Progenitor cell of endocrine pancreas (in vitro differentiated cells): ENCODE measurements around the gene RPN2. TPM values are rescaled to one million over a fixed set of nuclear protein-coding genes. Genes with fewer than 3 reads are reported as not detected.

Experiments used
- DNase-seq: peaks from one replicate; pipeline ENCODE4 v3.0.0; 2021; ENCODE audit warnings: low spot score; ENCODE audit not compliant: unreplicated experiment
- H3K27ac Mint-ChIP-seq: 2 replicates; pipeline ENCODE4 v1.8.0; 2021; ENCODE audit warnings: mild to moderate bottlenecking, moderate library complexity, mixed read lengths
- H3K27me3 Mint-ChIP-seq: 2 replicates; pipeline ENCODE4 v1.8.0; 2021; ENCODE audit warnings: mixed read lengths
- H3K36me3 Mint-ChIP-seq: 2 replicates; pipeline ENCODE4 v1.8.0; 2022; ENCODE audit warnings: mixed read lengths; ENCODE audit not compliant: insufficient read depth
- H3K4me1 Mint-ChIP-seq: 2 replicates; pipeline ENCODE4 v1.8.0; 2021; ENCODE audit warnings: low read depth, mixed read lengths
- H3K4me3 Mint-ChIP-seq: 2 replicates; pipeline ENCODE4 v1.8.0; 2021; ENCODE audit warnings: low read depth, mild to moderate bottlenecking, moderate library complexity, mixed read lengths
- H3K9me3 Mint-ChIP-seq: 2 replicates; pipeline ENCODE4 v1.8.0; 2021; ENCODE audit warnings: low read depth, mixed read lengths
- CTCF ChIP-seq: fragments of 200-600 bp; sonication (generic); IDR thresholded peaks from one replicate; pipeline ENCODE4 v1.5.0; 2021; ENCODE audit warnings: antibody characterized with exemption, mild to moderate bottlenecking; ENCODE audit not compliant: unreplicated experiment
- total RNA-seq: library from RNA; stranded (reverse); gene quantifications from 2 replicates; pipeline ENCODE4 v1.2.1, GENCODE V29; 2021

The RPN2 gene
- total RNA-seq, 1 donor from 2014 or later = 213 TPM

- Mint-ChIP-seq H3K9me3 (peaks cover 6% of the 10 kb centered on the region), H3K4me1 (peaks cover 10% of the 10 kb centered on the region), H3K27me3 (peaks cover 3% of the 10 kb centered on the region), H3K4me3 (no peak overlapping the region), H3K27ac (no peak overlapping the region), H3K36me3 (peaks cover 1% of the 10 kb centered on the region)
- DNase-seq = no peak
- no peak for TF ChIP-seq CTCF
Observed at GRCh38 chr20:37254114-37254878, 75.2 kb downstream of the RPN2 start.

- TF ChIP-seq CTCF = no peak
- no peak for DNase-seq
- Mint-ChIP-seq H3K27me3 (peaks cover 7% of the 10 kb centered on the region), H3K27ac (no peak overlapping the region), H3K4me3 (no peak overlapping the region), H3K4me1 (peaks cover 23% of the 10 kb centered on the region), H3K36me3 (no peaks in the 10 kb centered on the region), H3K9me3 (peaks cover 6% of the 10 kb centered on the region)
Observed at GRCh38 chr20:37256286-37256685, 77.2 kb downstream of the RPN2 start.

- Mint-ChIP-seq H3K36me3 (no peaks in the 10 kb centered on the region), H3K4me1 (peaks cover 30% of the 10 kb centered on the region), H3K4me3 (no peak overlapping the region), H3K27me3 (peaks cover 7% of the 10 kb centered on the region), H3K27ac (no peak overlapping the region), H3K9me3 (peaks cover 6% of the 10 kb centered on the region)
- TF ChIP-seq CTCF = no peak
- no peak for DNase-seq
Observed at GRCh38 chr20:37257530-37257929, 78.4 kb downstream of the RPN2 start.

GRCh38 chr20:37257988-37258387 is 78.9 kb downstream of the RPN2 start:
- Mint-ChIP-seq H3K27me3 (peaks cover 7% of the 10 kb centered on the region), H3K9me3 (peaks cover 6% of the 10 kb centered on the region), H3K4me3 (no peak overlapping the region), H3K36me3 (no peaks in the 10 kb centered on the region), H3K27ac (no peak overlapping the region), H3K4me1 (peaks cover 32% of the 10 kb centered on the region)
- DNase-seq = no peak
- no peak for TF ChIP-seq CTCF

GRCh38 chr20:37259031-37259430 is 79.9 kb downstream of the RPN2 start:
- H3K27ac Mint-ChIP-seq = no peak overlapping the region

More at GRCh38 chr20:37259031-37259430, 79.9 kb downstream of the RPN2 start:
- peaks cover 7% of the 10 kb centered on the region for H3K27me3 Mint-ChIP-seq
- peaks cover 32% of the 10 kb centered on the region for H3K4me1 Mint-ChIP-seq
- no peak for TF ChIP-seq CTCF
- H3K9me3 Mint-ChIP-seq = peaks cover 6% of the 10 kb centered on the region
- DNase-seq = no peak
- no peaks in the 10 kb centered on the region for H3K36me3 Mint-ChIP-seq
- H3K4me3 Mint-ChIP-seq = no peak overlapping the region
